ENCODE measurements around the gene TPCN2.

- TF ChIP-seq CTCF (IDR thresholded peaks at IDR 0.05; ENCODE audit: insufficient read depth, low read length, poor library complexity, severe bottlenecking), result no peak
- TF ChIP-seq EZH2phosphoT487 (conservative IDR thresholded peaks at IDR 0.05; ENCODE audit: low read length), result no peak
These were observed 47.9 kb upstream of the TPCN2 start for GRCh38 chr11:69000831-69001242.

Measured in SU-DHL-6 (cell line).